ENCODE results near the gene FAM50A.

GRCh38 chrX:154495472-154495922 is 51.6 kb downstream of the FAM50A start:
- no peak for TF ChIP-seq CTCF (IDR thresholded peaks at IDR 0.05)
- no peak for TF ChIP-seq POLR2A (IDR thresholded peaks at IDR 0.05)
